Mononuclear cell (primary cell): ENCODE results near the gene RAD51B. TPM values are rescaled to one million over a fixed set of nuclear protein-coding genes. Genes with fewer than 3 reads are reported as not detected.
A peak's percentile ranks its signal among the peaks of the same experiment; 100 is the strongest.

Experiments
- H3K27me3 ChIP-seq: 2 replicates; pipeline ENCODE4 v1.6.0; 2011; ENCODE audit warnings: low read length, control low read depth; ENCODE audit not compliant: insufficient read depth
- H3K4me1 ChIP-seq: 2 replicates; pipeline ENCODE4 v1.5.1; 2011; ENCODE audit warnings: mild to moderate bottlenecking, low read length, control low read depth; ENCODE audit not compliant: insufficient read depth
- H3K4me3 ChIP-seq: 2 replicates; pipeline ENCODE4 v1.5.1; 2011; ENCODE audit warnings: mild to moderate bottlenecking, low read length, moderate library complexity
- H3K9me3 ChIP-seq: 2 replicates; pipeline ENCODE4 v1.5.1; 2011; ENCODE audit warnings: low read depth, mild to moderate bottlenecking, control low read depth, low read length
- total RNA-seq: library from RNA; depleted of rRNA; stranded (reverse); fragments of >200 nt; gene quantifications from one replicate; pipeline ENCODE4 v1.2.3, GENCODE V29; 2012

Gene RAD51B
- 21.4 TPM for total RNA-seq

GRCh38 chr14:67819563-67820421, at the start of gene RAD51B:
TSS of gene RAD51B (plus strand) at chr14:67819779.
- Histone ChIP-seq H3K9me3 (no peaks in the 10 kb centered on the region), H3K4me3 (peak within 1 kb of the TSS; percentile 94), H3K27me3 (no peaks in the 10 kb centered on the region), H3K4me1 (peaks cover 55% of the 10 kb centered on the region)

DNA sequence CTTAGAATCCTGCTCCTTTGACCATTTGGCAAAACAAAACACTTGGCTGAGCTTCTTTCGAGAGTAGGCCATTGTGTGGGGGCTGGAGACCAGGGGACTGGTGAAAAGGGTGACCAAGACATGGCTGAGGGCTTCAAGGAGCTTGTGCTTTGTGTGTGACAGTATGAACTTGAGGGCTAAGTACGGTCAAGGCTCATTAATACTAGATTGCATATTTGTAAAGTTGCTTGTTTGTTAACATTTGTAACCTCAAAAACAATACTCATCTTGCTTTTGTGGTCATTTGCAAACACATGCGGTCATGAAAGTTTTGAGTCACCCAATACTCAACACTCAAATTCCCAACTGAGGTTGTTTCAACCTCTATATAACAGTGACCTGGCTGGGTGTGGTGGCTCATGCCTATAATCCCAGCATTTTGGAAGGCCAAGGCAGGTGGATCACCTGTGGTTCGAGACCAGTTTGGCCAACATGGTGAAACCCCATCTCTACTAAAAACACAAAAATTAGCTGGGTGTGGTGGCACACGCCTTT, 45.7 kb upstream of the RAD51B start:
- H3K27me3 ChIP-seq: no peaks in the 10 kb centered on the region
- H3K9me3 ChIP-seq: no peaks in the 10 kb centered on the region
- no peak overlapping the region for H3K4me3 ChIP-seq
- H3K4me1 ChIP-seq: no peaks in the 10 kb centered on the region

- Histone ChIP-seq H3K4me1 (no peaks in the 10 kb centered on the region), H3K4me3 (no peak overlapping the region), H3K27me3 (no peaks in the 10 kb centered on the region)
These were observed 42.8 kb upstream of the RAD51B start for GRCh38 chr14:67776653-67777322.

GRCh38 chr14:67778792-67779191, 40.8 kb upstream of the RAD51B start:
- H3K27me3 ChIP-seq: no peaks in the 10 kb centered on the region
- H3K9me3 ChIP-seq: no peaks in the 10 kb centered on the region
- H3K4me1 ChIP-seq: no peaks in the 10 kb centered on the region
- no peak overlapping the region for H3K4me3 ChIP-seq

More at GRCh38 chr14:67776653-67777322, 42.8 kb upstream of the RAD51B start:
- H3K9me3 ChIP-seq: no peaks in the 10 kb centered on the region

GRCh38 chr14:67782090-67782489, 37.5 kb upstream of the RAD51B start:
- Histone ChIP-seq H3K4me1 (no peaks in the 10 kb centered on the region), H3K4me3 (no peak overlapping the region), H3K9me3 (no peaks in the 10 kb centered on the region), H3K27me3 (no peaks in the 10 kb centered on the region)

DNA sequence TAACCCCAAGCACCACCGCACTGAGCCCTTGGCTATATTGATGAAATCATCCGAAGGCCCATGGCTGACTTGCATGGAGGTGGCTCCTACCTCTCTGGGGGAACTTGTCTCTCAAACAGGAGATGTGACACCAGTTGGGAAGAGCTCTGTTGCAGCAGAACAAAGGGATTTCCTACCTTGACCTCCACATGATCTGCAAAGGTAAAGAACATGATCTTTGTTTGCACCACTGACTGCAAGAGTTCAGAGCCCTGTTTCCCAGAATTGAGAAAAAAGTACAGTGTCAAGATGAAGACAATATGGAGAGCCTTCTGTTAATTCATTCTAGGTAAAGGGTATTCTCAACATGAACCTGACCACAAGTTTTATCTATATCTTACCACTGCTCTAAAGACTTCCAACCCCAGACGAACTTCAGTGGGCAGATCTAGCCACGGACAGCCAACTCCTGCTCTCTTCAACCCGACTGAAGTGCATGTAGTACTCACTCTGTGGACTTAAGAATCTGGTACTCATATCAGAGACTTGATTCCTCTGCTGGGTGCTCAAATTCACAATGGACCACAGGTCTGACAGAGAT, 35.2 kb upstream of the RAD51B start:
- Histone ChIP-seq H3K9me3 (no peaks in the 10 kb centered on the region), H3K4me1 (no peaks in the 10 kb centered on the region), H3K27me3 (no peaks in the 10 kb centered on the region)

GRCh38 chr14:67785270-67786109, 34.1 kb upstream of the RAD51B start:
- Histone ChIP-seq H3K9me3 (no peaks in the 10 kb centered on the region), H3K4me3 (no peak overlapping the region), H3K27me3 (no peaks in the 10 kb centered on the region), H3K4me1 (no peaks in the 10 kb centered on the region)

More for the DNA sequence above, 35.2 kb upstream of the RAD51B start:
- H3K4me3 ChIP-seq: no peak overlapping the region

DNA sequence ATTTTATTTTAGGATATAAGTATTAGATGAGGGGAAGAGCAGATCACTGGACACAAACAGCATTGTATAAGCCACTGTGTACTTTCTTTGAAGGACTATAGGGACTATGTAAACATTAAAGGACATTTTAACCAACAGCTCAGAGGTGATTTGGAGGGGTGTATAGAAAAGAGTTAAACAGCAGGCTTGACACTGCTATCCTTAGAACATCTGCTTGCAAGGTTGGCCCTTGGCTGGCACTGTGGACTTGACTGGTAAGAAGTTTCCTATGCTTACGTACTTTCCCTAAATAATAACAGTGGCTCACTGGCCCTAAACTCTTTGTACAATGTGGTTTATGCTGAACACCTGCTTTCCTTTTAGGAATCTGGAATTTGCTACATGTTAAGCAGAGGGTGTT, 31.9 kb upstream of the RAD51B start:
- Histone ChIP-seq H3K9me3 (no peaks in the 10 kb centered on the region), H3K4me1 (no peaks in the 10 kb centered on the region), H3K4me3 (no peak overlapping the region), H3K27me3 (no peaks in the 10 kb centered on the region)

GRCh38 chr14:67798731-67799130, 20.8 kb upstream of the RAD51B start:
- Histone ChIP-seq H3K4me1 (no peaks in the 10 kb centered on the region), H3K4me3 (no peak overlapping the region), H3K27me3 (no peaks in the 10 kb centered on the region), H3K9me3 (no peaks in the 10 kb centered on the region)

- Histone ChIP-seq H3K4me1 (no peaks in the 10 kb centered on the region), H3K4me3 (no peak overlapping the region), H3K9me3 (no peaks in the 10 kb centered on the region), H3K27me3 (no peaks in the 10 kb centered on the region)
These were observed 18.8 kb upstream of the RAD51B start for GRCh38 chr14:67800743-67801142.

DNA sequence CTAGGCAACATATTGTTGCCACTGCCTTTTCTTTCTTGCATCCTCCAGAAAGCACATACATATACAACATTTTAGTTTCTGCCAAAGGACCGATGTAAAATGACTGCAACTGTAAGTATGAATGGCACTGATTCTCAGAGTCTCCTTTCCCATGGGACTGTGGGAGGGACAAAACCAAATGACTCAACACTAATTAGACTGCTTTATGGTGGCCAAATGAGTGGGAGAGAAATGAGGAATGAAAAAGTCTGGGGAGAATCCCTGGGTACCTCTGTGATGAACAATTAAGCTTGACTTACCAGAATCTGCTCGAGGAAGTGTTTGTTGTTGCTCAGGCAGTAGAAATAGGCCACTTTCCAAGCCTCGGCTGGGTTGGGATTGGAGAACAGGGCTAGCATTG, 13.3 kb upstream of the RAD51B start:
- no peaks in the 10 kb centered on the region for H3K9me3 ChIP-seq
- no peaks in the 10 kb centered on the region for H3K27me3 ChIP-seq
- H3K4me1 ChIP-seq: no peaks in the 10 kb centered on the region
- no peak overlapping the region for H3K4me3 ChIP-seq

DNA sequence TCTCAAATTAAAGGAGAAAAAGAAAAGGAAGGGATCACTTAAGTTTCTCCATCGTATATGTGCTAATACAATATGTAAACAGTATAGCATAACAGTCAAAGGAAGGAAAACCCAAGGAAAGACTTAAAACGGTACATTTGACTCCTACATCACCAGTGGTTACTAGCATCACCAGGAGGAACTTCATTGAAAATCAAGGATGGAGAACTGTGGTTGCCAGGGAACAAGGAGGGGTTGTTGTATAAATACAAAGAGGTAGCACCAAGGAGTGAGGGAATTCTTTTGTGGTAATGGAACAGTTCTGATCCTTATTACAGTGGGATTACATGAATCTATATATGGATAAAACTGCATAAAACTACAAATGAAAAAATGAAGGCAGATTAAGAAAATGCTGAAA, 4.8 kb upstream of the RAD51B start:
- H3K4me1 ChIP-seq: peaks cover 39% of the 10 kb centered on the region
- H3K9me3 ChIP-seq: no peaks in the 10 kb centered on the region
- no peaks in the 10 kb centered on the region for H3K27me3 ChIP-seq
- no peak overlapping the region for H3K4me3 ChIP-seq

GRCh38 chr14:67815573-67816225, 3.9 kb upstream of the RAD51B start:
- Histone ChIP-seq H3K9me3 (no peaks in the 10 kb centered on the region), H3K4me3 (peak overlapping the region; percentile 78), H3K4me1 (peaks cover 47% of the 10 kb centered on the region), H3K27me3 (no peaks in the 10 kb centered on the region)

DNA sequence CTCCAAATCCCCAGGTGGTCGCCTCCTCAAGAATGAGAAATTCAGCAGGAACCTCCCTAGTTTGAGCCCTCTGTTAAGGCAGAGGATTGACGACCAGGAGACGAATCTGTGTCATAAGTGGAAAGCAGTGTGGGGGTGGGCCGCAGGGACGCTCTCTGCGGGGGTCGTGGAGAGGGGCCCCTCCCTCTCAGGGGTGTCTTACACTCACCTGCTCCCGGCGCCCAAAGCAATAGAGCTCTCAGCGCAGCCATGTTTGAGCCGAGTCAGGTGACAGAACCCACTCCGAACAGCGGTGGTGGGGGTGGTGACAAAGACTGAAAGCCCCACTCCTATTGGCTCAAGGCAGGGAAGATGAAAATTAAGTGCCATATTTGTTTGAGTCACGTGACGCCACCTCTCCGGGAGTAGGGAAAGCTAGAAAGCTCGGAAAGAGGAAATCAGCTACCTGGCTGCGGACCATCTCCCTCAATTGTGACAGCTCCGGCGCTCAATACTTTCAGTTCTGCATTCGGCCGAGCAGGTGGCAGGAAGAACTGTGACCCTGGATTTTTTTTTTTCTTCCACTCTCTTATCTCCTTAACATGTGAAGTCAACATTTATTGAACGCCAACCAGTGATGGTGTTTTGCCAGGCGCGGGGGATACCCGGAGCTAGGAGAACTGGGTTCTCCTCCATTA, 3.1 kb upstream of the RAD51B start, which contains the start of gene ZFYVE26:
TSS of gene ZFYVE26 (minus strand) at position 265 of the 677 bp plus-strand sequence. CDS start 627 bp downstream, outside the sequence.
- no peaks in the 10 kb centered on the region for H3K27me3 ChIP-seq
- H3K4me3 ChIP-seq: peak within 1 kb of the TSS; percentile 78
- H3K4me1 ChIP-seq: peaks cover 54% of the 10 kb centered on the region

More for the DNA sequence above, 3.1 kb upstream of the RAD51B start, which contains the start of gene ZFYVE26:
- H3K9me3 ChIP-seq: no peaks in the 10 kb centered on the region
